Endodermal cell (in vitro differentiated cells): ENCODE measurements around the gene C3. TPM values are rescaled to one million over a fixed set of nuclear protein-coding genes. Genes with fewer than 3 reads are reported as not detected.
A peak's percentile ranks its signal among the peaks of the same experiment; 100 is the strongest.

Experiments
- DNase-seq: peaks from one replicate; pipeline ENCODE4 v3.0.0-alpha.2; 2017
- H3K27ac ChIP-seq: 2 replicates; pipeline ENCODE4 v1.5.1; 2013; ENCODE audit warnings: mild to moderate bottlenecking, low read depth, low read length, moderate library complexity
- H3K27me3 ChIP-seq: 2 replicates; pipeline ENCODE4 v1.6.1; 2013; ENCODE audit warnings: mild to moderate bottlenecking, low read length, moderate library complexity; ENCODE audit not compliant: insufficient read depth, control insufficient read depth, poor library complexity, severe bottlenecking
- H3K36me3 ChIP-seq: 2 replicates; pipeline ENCODE4 v1.7.0; 2013; ENCODE audit warnings: mild to moderate bottlenecking, low read length, moderate library complexity; ENCODE audit not compliant: control insufficient read depth, insufficient read depth
- H3K4me1 ChIP-seq: one replicate; pipeline ENCODE4 v1.7.0; 2013; ENCODE audit warnings: low read length; ENCODE audit not compliant: control insufficient read depth, insufficient read depth
- H3K4me3 ChIP-seq: 2 replicates; pipeline ENCODE4 v1.5.1; 2013; ENCODE audit warnings: mild to moderate bottlenecking, low read length, moderate library complexity
- H3K9ac ChIP-seq: 2 replicates; pipeline ENCODE4 v1.6.1; 2013; ENCODE audit warnings: mild to moderate bottlenecking, low read length, moderate library complexity; ENCODE audit not compliant: poor library complexity, severe bottlenecking; ENCODE audit errors: extremely low read depth
- H3K9me3 ChIP-seq: 2 replicates; pipeline ENCODE4 v1.6.1; 2013; ENCODE audit warnings: mild to moderate bottlenecking, low read length, moderate library complexity; ENCODE audit not compliant: control insufficient read depth
- H3K27ac Mint-ChIP-seq: 2 replicates; pipeline ENCODE4 v1.8.0; 2020; ENCODE audit warnings: mixed read lengths
- H3K27me3 Mint-ChIP-seq: 2 replicates; pipeline ENCODE4 v1.8.0; 2021; ENCODE audit warnings: mild to moderate bottlenecking, mixed read lengths; ENCODE audit not compliant: insufficient read depth
- H3K36me3 Mint-ChIP-seq: 2 replicates; pipeline ENCODE4 v1.8.0; 2020; ENCODE audit warnings: low read depth, mixed read lengths
- H3K4me1 Mint-ChIP-seq: 2 replicates; pipeline ENCODE4 v1.8.0; 2020; ENCODE audit warnings: mixed read lengths
- H3K4me3 Mint-ChIP-seq: 2 replicates; pipeline ENCODE4 v1.8.0; 2020; ENCODE audit warnings: mild to moderate bottlenecking, moderate library complexity, mixed read lengths
- H3K9me3 Mint-ChIP-seq: 2 replicates; pipeline ENCODE4 v1.8.0; 2020; ENCODE audit warnings: mild to moderate bottlenecking, mixed read lengths
- CTCF ChIP-seq: fragments of 200-600 bp; sonication (generic); conservative IDR thresholded peaks from 2 replicates; pipeline ENCODE4 v1.5.0; 2021; ENCODE audit warnings: antibody characterized with exemption, mild to moderate bottlenecking
- WGBS, 2 experiments: methylation state at CpG; one replicate each; pipeline versions ENCODE4 v1.1.5 to v1.1.7; 2013; ENCODE audit warnings: missing lambda C conversion rate in 2 of 2, mixed read lengths in 1 of 2; ENCODE audit not compliant: insufficient coverage in 1 of 2, insufficient read length in 1 of 2; 5-methylcytosine and 5-hydroxymethylcytosine counted together
- total RNA-seq, 2 donors: library from RNA; stranded (reverse); fragmentation: NEBNext Ultra II Directional in 1 of 2; extraction: Animal tissue kit (Norgen Biotek cat#: 25700) in 1 of 2; gene quantifications; 2 replicates in 1 of 2; 3 replicates in 1 of 2; pipeline ENCODE4 v1.2.1, GENCODE V29; 2021

Gene C3
- total RNA-seq, 2 donors from 2014 or later = 13.7 to 23.5 TPM

- H3K9ac ChIP-seq = no peak overlapping the region
- no peak for TF ChIP-seq CTCF
- Mint-ChIP-seq H3K36me3 (peaks cover 5% of the 10 kb centered on the region), H3K27me3 (peaks cover 2% of the 10 kb centered on the region), H3K27ac (no peak overlapping the region), H3K9me3 (peaks cover 8% of the 10 kb centered on the region), H3K4me1 (peaks cover 10% of the 10 kb centered on the region), H3K4me3 (no peak overlapping the region)
- H3K9me3 ChIP-seq = no peaks in the 10 kb centered on the region
- no peak overlapping the region for H3K4me3 ChIP-seq
- H3K36me3 ChIP-seq = no peaks in the 10 kb centered on the region
- no peaks in the 10 kb centered on the region for H3K4me1 ChIP-seq
- H3K27me3 ChIP-seq = no peaks in the 10 kb centered on the region
- no peak overlapping the region for H3K27ac ChIP-seq
- WGBS, 2 experiments = 88 to 91% methylated on average over 12 to 15 of the region's 15 CpGs
- DNase-seq = no peak
Observed at GRCh38 chr19:6724631-6725492, 4.4 kb upstream of the C3 start.

- peak overlapping the region; percentile 4 for H3K27ac Mint-ChIP-seq
- H3K4me3 ChIP-seq = no peak overlapping the region
- no peak overlapping the region for H3K27ac ChIP-seq
- no peaks in the 10 kb centered on the region for H3K9me3 ChIP-seq
- TF ChIP-seq CTCF = no peak
- H3K27me3 Mint-ChIP-seq = peaks cover 2% of the 10 kb centered on the region
- no peaks in the 10 kb centered on the region for H3K27me3 ChIP-seq
- H3K36me3 Mint-ChIP-seq = no peaks in the 10 kb centered on the region
- H3K4me1 Mint-ChIP-seq = peaks cover 10% of the 10 kb centered on the region
- DNase-seq = no peak
- peaks cover 8% of the 10 kb centered on the region for H3K9me3 Mint-ChIP-seq
- WGBS, 2 experiments = 86 to 96% methylated on average over 4 to 5 of the region's 5 CpGs
- H3K9ac ChIP-seq = no peak overlapping the region
- H3K4me1 ChIP-seq = no peaks in the 10 kb centered on the region
- no peak overlapping the region for H3K4me3 Mint-ChIP-seq
- no peaks in the 10 kb centered on the region for H3K36me3 ChIP-seq
Observed at GRCh38 chr19:6723738-6724137, 3.3 kb upstream of the C3 start.

GRCh38 chr19:6723108-6723618 is 2.7 kb upstream of the C3 start:
- H3K27me3 Mint-ChIP-seq = peaks cover 2% of the 10 kb centered on the region
- H3K27ac ChIP-seq = no peak overlapping the region
- no peak for TF ChIP-seq CTCF
- no peaks in the 10 kb centered on the region for H3K27me3 ChIP-seq
- no peaks in the 10 kb centered on the region for H3K36me3 ChIP-seq
- H3K27ac Mint-ChIP-seq = peak overlapping the region; percentile 84
- WGBS, 2 experiments = 68 to 72% methylated on average over 11 to 13 of the region's 13 CpGs
- H3K9me3 Mint-ChIP-seq = peaks cover 7% of the 10 kb centered on the region
- no peaks in the 10 kb centered on the region for H3K4me1 ChIP-seq
- no peak overlapping the region for H3K9ac ChIP-seq
- H3K36me3 Mint-ChIP-seq = no peaks in the 10 kb centered on the region
- no peak overlapping the region for H3K4me3 Mint-ChIP-seq
- H3K9me3 ChIP-seq = no peaks in the 10 kb centered on the region
- H3K4me1 Mint-ChIP-seq = peaks cover 10% of the 10 kb centered on the region
- no peak overlapping the region for H3K4me3 ChIP-seq
- DNase-seq = peak; percentile 67
